Activated CD4-positive, alpha-beta T cell treated with anti-CD3 and anti-CD28 coated beads for 1 hour (primary cell): ENCODE results near the gene SYNGR3.

Experiments used
- DNase-seq: peaks from one replicate; pipeline ENCODE4 v3.0.0-alpha.2; 2020

SYNGR3 gene

GRCh38 chr16:1976951-1977874 lies 12.6 kb upstream of the SYNGR3 start:
- no peak for DNase-seq

GRCh38 chr16:1977875-1978268 lies 11.9 kb upstream of the SYNGR3 start:
- DNase-seq, result no peak

DNA sequence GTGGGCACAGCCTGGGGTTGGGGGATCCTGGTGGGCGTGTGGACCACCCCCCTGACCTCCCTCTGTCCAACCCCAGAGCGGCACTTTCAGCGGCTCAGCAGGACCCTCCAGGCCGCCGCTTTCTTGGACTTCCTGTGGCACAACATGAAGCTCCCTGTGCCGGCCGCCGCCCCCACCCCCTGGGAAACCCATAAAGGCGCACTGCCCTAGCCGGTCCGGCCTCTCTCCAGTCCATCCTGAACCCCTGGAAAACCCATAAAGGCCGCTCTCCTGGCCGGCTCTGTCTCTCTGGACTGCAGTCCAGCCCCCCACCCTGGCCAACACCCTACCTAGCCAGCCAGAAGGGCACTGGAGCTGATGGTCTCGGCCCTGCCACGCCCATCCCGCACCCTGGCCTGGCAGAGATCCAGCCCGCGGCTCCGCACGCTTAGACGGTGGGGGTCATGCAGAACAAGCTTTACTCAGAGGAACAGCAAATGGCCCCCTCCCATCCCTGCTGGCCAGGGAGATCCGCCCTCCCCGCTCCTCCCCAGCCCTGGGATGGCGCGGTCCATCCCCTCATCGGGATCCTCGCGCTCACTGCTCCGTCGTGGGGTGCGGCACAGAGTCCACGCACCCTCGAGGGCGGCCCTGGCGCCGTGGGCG lies 11.2 kb upstream of the SYNGR3 start:
- no peak for DNase-seq

DNA sequence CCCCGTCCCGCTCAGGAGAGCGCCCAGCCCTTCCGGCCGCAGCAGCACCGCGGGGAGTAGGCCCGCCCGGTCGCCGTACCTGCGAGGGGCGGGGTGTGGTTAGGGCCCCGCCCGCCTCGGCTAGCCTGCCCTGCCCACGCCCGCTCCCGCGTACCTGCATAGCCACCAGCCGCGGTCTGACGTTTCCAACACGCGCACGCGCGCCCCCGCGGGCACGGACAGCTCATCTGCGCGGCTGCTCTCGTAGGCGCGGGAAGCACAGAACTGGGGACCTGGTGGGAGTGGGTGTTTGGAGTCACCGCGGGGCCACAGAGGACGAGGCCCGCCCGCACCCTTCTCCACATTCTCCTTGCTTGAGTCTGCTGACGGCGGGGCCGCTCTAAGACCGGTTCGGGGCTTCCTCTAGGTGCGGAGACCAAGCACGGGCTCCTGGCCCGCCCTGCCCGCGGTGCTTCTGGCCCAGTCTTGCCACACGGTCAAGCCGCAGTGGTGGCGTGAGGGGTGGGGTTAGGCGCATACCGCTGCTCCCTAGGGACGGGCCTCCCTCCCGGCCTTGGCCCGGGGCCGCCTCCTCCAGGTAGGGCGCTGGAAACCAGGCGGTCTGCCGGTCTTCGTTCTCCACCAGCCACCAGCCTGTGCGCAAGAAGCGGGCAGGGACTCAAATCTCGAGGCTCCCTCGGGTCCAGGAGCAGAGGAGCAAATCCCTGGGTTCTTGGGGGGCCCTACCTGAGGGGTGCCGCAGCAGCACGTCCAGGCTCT lies 10.3 kb upstream of the SYNGR3 start:
- no peak for DNase-seq

DNA sequence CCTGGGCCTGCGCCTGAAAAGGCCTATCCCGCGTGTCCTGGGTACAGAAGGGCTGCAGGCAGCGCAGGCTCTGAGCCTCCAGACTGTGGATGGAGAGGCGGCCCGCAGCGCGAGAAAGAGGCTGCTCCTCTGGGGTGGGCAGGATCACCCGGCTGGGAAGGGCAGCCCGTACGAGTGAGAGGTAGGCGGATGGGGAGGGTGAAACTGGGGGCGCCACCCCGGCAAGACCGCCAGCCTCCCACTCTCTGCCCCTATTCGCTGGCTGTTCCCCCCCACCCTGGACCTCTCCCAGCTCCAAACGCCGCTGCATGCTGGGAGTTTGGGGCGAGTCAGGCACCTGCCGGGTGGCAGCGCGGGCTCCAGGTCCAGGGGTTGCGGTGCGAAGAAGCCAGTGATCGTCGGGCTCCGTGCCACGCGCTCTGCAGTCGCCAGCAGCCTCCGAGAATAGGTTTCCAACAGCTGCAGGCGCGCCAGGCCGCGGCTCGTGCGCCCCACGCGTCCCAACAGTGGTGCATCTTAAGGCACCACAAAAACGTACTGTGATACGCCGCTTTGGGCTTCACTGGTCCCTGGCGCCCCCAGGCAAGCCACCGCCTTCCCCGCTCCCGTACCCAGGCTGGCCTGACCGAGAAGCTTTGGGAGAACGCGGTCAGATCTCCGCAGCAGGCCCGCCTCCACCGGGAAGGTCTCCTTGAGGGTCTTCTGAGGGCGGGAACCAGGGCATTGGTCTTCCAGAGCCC lies 9.6 kb upstream of the SYNGR3 start:
- no peak for DNase-seq

- no peak for DNase-seq
Observed at GRCh38 chr16:1980770-1981087, 9.0 kb upstream of the SYNGR3 start.

GRCh38 chr16:1981398-1981836 lies 8.4 kb upstream of the SYNGR3 start, which contains the start of gene NOXO1:
Gene NOXO1, minus strand, starts transcription at chr16:1981469. Its CDS starts 290 bp downstream, at chr16:1981179.
- DNase-seq, result no peak

- DNase-seq, result no peak
Observed at GRCh38 chr16:1982013-1982433, 7.7 kb upstream of the SYNGR3 start.

DNA sequence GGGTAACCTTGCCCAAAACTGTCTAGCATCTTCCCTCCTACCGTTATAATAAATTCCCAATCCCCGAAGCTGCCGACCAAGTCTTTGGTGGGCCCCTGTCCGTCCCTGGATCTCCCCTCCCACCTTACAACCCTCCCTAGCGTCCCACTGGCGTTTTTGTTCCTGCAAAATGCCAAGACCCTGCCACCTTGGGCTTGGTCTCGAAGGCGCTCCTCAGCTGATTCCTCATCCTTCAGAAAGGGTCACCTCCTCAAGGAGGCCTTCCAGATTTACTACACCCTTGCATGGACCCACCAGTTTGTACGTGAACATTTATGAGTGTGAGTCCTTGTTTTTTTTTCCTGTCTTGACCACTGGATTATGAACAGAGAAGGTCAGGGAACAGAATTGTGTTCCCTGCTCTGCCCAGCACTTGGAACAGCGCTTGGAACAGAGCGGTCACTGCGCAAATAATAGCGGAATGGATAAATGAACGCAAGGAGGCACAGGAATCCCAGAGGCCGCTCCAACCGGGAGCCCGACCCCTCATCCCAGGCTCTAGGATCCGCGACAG lies 6.7 kb upstream of the SYNGR3 start:
- no peak for DNase-seq

GRCh38 chr16:1983544-1984346 lies 6.0 kb upstream of the SYNGR3 start, which contains the start of gene GFER:
Gene GFER, plus strand, starts transcription at chr16:1984193. Its CDS starts 26 bp downstream, at chr16:1984219.
- peak; percentile 42 for DNase-seq

- DNase-seq, result no peak
Observed at GRCh38 chr16:1984347-1985225, 5.2 kb upstream of the SYNGR3 start.

- no peak for DNase-seq
Observed at GRCh38 chr16:1985466-1986150, 4.2 kb upstream of the SYNGR3 start.

DNA sequence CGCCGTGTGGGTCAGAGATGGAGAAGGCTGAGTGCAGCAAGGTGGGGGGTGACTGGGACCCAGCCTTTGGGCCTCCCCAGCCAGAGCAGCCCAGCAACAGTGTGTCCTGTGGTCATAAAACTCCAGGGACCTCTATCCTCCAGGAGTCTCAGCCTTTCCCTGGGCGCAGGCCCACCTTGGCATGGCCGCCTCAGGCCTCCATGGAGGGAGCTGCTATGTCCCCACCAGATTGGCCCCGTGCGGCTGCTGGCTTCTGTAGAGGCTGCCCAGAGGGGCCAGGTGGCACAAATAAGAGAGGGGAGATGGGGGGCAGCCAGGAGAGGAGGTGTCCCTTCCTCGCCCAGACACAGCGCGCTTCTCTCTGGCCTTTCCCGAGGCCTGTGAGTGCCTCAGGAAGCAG lies 2.6 kb upstream of the SYNGR3 start:
- no peak for DNase-seq

DNA sequence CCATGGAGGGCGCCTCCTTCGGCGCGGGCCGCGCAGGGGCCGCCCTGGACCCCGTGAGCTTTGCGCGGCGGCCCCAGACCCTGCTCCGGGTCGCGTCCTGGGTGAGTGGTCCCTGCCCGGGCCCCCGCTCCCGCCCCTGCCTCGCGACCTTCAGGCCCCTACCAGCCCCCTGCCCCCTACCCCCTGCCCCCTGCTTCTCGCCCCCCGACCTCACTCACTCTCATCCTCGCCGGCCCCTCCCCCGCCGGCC lies 256 bp downstream of the SYNGR3 start:
- no peak for DNase-seq

DNA sequence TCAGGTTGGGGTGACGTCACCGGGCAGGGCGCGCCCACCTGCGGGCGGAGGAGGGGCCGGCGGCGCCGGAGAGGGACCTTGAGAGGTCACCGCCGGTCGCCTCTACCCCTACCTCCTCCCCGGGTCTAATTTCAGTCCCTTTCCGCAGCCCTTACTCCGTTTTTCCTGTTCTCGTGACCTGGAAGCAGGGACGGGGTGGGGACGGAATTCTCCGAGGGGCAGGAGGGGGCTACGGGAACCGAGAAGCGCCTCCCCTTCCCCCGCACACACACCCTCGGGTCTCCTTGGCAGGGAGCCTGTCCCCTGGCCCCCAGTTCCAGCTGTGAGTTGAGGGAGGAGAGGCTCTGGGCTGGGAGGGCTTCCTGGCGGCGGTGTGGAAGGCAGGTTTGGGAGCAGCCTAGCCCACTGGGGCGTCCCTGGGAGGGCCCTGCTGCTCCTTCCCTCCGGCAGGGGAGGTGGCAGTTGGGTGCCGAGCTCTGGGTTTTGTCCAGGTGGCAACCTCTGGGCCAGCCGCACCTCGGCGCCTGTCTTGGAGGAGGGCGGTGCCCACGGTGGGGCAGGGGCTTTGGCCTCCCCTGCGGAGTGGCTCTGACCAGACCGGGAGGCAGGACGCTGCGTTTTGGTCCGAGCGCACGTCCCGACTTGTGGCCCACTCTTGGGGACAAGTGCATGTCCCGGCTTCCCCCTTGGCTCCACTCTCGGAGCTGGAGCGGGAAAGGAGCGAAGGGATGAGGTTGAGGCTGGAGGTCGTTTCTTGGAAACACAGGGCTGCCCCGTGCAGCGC lies 773 bp downstream of the SYNGR3 start:
- DNase-seq, result no peak

- peak; percentile 36 for DNase-seq
Observed at GRCh38 chr16:1991135-1991551, 1.4 kb downstream of the SYNGR3 start.

- no peak for DNase-seq
Observed at GRCh38 chr16:1991588-1991947, 1.8 kb downstream of the SYNGR3 start.

GRCh38 chr16:1991948-1992703 lies 2.4 kb downstream of the SYNGR3 start:
- DNase-seq, result peak; percentile 97
